BJ (cell line): Measurements from ENCODE around the gene GTF3C1. TPM values are rescaled to one million over a fixed set of nuclear protein-coding genes. Genes with fewer than 3 reads are reported as not detected.

ENCODE experiments used
- CTCF ChIA-PET: fragments of 350-600 bp; formaldehyde crosslinking; extraction: SDS; loops from one replicate; lab custom pipeline; 2021; ENCODE audit warnings: antibody characterized with exemption, inconsistent platforms; lab: Yijun Ruan, JAX
- POLR2A ChIA-PET: fragments of 300-600 bp; sonication (Branson Sonifier 250); formaldehyde crosslinking; extraction: SDS; loops from one replicate; lab custom pipeline; 2021; ENCODE audit warnings: antibody characterized with exemption; lab: Charles Lee
- DNase-seq: peaks from one replicate; pipeline ENCODE4 v3.0.0-alpha.2; 2011; ENCODE audit warnings: low read depth
- H3K27me3 ChIP-seq: 2 replicates; pipeline ENCODE4 v1.6.0; 2011; ENCODE audit warnings: low read length; ENCODE audit not compliant: control insufficient read depth, insufficient read depth
- H3K36me3 ChIP-seq: 2 replicates; pipeline ENCODE4 v1.5.1; 2011; ENCODE audit warnings: low read length; ENCODE audit not compliant: control insufficient read depth, insufficient read depth
- H3K4me3 ChIP-seq: 2 replicates; pipeline ENCODE4 v1.5.1; 2011; ENCODE audit warnings: low read depth, mild to moderate bottlenecking, control low read depth, low read length
- polyA plus RNA-seq: library from polyadenylated mRNA; depleted of rRNA; stranded (reverse); fragments of >200 nt; gene quantifications from 2 replicates; pipeline ENCODE4 v1.2.3, GENCODE V29; 2011
- TF ChIP-seq, protein P1 (sequence below): IDR thresholded peaks from 2 replicates; pipeline ENCODE4 v1.5.1; 2011; ENCODE audit warnings: low read depth, mild to moderate bottlenecking, control low read depth, inconsistent platforms, low read length, moderate library complexity; ENCODE audit not compliant: insufficient read depth

Gene GTF3C1
- polyA plus RNA-seq, 1 experiment = 35.8 TPM

DNA sequence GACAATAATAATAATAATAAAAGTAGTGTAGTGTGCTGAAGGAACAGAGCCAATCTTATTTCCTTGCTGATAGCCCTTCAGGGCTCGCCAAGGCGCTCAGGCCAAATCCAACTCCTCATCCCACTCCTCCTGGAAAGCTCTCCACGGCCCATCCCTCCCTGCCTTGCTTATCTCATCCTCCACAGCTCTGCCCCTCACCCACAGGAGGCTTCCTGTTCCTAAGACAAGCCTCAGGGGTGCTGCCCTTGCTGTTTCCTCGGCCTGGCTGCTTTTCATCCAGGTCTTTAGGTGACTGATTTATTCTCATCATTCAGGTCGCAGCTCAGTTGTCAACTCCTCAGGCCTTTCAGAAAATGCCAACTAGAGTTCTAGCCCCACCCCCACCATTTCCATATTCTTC lies 11.2 kb downstream of the GTF3C1 start:
- TF ChIP-seq, protein P1, sequence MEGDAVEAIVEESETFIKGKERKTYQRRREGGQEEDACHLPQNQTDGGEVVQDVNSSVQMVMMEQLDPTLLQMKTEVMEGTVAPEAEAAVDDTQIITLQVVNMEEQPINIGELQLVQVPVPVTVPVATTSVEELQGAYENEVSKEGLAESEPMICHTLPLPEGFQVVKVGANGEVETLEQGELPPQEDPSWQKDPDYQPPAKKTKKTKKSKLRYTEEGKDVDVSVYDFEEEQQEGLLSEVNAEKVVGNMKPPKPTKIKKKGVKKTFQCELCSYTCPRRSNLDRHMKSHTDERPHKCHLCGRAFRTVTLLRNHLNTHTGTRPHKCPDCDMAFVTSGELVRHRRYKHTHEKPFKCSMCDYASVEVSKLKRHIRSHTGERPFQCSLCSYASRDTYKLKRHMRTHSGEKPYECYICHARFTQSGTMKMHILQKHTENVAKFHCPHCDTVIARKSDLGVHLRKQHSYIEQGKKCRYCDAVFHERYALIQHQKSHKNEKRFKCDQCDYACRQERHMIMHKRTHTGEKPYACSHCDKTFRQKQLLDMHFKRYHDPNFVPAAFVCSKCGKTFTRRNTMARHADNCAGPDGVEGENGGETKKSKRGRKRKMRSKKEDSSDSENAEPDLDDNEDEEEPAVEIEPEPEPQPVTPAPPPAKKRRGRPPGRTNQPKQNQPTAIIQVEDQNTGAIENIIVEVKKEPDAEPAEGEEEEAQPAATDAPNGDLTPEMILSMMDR = no peak
- no peak for DNase-seq
- peaks cover 36% of the 10 kb centered on the region for H3K36me3 ChIP-seq
- POLR2A ChIA-PET = interaction anchor here (0.5 to 0.7 kb wide), 2 partner anchors 13 to 42 kb away, joined by 3 read pairs; no protein-coding TSS in a partner anchor
- CTCF ChIA-PET = no interaction called here
- no peaks in the 10 kb centered on the region for H3K27me3 ChIP-seq
- H3K4me3 ChIP-seq = no peak overlapping the region

DNA sequence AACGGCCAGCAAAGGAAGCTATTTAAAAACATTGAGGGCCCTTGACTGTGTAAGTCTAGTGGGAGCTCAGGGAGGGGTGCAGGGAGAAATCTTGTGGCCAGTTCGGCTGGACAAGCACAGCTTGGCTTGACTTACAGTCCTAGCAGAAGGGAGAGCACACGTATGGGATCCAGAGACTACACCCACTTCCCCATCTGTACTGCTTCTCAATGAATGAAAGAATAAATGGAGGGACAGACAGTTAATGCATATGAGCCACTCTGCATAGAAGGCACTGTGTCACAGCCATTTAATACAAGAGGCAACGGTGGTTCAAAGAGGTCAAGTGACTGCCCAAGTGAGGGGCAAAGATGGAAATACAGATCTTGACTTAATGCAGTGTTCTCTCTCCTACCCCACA lies 15.5 kb downstream of the GTF3C1 start:
- Histone ChIP-seq H3K36me3 (peaks cover 29% of the 10 kb centered on the region), H3K27me3 (no peaks in the 10 kb centered on the region), H3K4me3 (no peak overlapping the region)
- CTCF ChIA-PET = interaction anchor here (1.2 kb wide), 1 partner anchor 19 kb away, joined by 3 read pairs; no protein-coding TSS in a partner anchor
- no peak for DNase-seq
- POLR2A ChIA-PET = no interaction called here
- TF ChIP-seq, protein P1 = no peak

- TF ChIP-seq, protein P1 = no peak
- Histone ChIP-seq H3K4me3 (no peak overlapping the region), H3K27me3 (no peaks in the 10 kb centered on the region), H3K36me3 (peaks cover 27% of the 10 kb centered on the region)
- ChIA-PET POLR2A (no interaction called here), CTCF (no interaction called here)
- no peak for DNase-seq
Observed at GRCh38 chr16:27531826-27532800, 17.6 kb downstream of the GTF3C1 start.

- TF ChIP-seq, protein P1 = no peak
- Histone ChIP-seq H3K27me3 (no peaks in the 10 kb centered on the region), H3K36me3 (peaks cover 27% of the 10 kb centered on the region), H3K4me3 (no peak overlapping the region)
- DNase-seq = no peak
- ChIA-PET POLR2A (no interaction called here), CTCF (no interaction called here)
Observed at GRCh38 chr16:27531186-27531585, 18.5 kb downstream of the GTF3C1 start.

DNA sequence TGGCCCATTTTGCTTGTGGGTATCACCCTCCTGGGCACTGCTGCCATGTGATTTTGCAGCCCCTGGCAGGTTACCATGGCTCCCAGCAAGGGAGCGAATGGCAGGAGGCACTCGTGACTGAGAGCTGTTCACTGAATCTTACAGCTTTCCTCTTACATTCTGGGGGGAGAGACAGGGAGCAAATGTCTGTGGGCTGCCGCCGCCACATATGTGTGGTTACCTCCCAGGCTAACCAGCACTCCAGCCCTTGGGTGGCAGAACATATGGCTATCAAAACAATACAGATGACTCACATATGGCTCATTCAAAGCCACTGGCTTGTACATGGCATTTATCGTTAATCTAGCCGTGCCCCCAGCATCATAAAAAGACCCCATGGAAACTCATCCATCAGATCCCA lies 19.8 kb downstream of the GTF3C1 start:
- Histone ChIP-seq H3K4me3 (no peak overlapping the region), H3K27me3 (no peaks in the 10 kb centered on the region), H3K36me3 (peaks cover 28% of the 10 kb centered on the region)
- TF ChIP-seq, protein P1 = no peak
- no peak for DNase-seq
- CTCF ChIA-PET = interaction anchor here (1.0 to 1.3 kb wide), 2 partner anchors 11 to 14 kb away, joined by 3 to 4 read pairs; no protein-coding TSS in a partner anchor
- POLR2A ChIA-PET = no interaction called here
